Hepatocyte (in vitro differentiated cells): ENCODE data around the gene TBXT.

Experiments
- CTCF ChIP-seq: fragments of 200-600 bp; sonication (generic); IDR thresholded peaks from 2 replicates; pipeline ENCODE4 v1.5.1; 2016; ENCODE audit warnings: antibody characterized with exemption, mild to moderate bottlenecking; ENCODE audit not compliant: poor library complexity
- EZH2 ChIP-seq: fragments of 200-600 bp; sonication (generic); IDR thresholded peaks from 2 replicates; pipeline ENCODE4 v1.6.1; 2016; ENCODE audit warnings: antibody characterized with exemption, mild to moderate bottlenecking, borderline replicate concordance
- EZH2phosphoT487 ChIP-seq: fragments of 200-600 bp; sonication (generic); IDR thresholded peaks from one replicate; pipeline ENCODE4 v1.6.1; 2018; ENCODE audit warnings: antibody characterized with exemption, mild to moderate bottlenecking, low read depth, moderate library complexity; ENCODE audit not compliant: unreplicated experiment, severe bottlenecking

- TF ChIP-seq EZH2 (no peak), CTCF (no peak), EZH2phosphoT487 (no peak)
Measured at GRCh38 chr6:166197361-166197760, 29.7 kb upstream of the TBXT start.
